HFF-Myc (cell line): ENCODE results near the gene SMG9.

Experiments
- DNase-seq: peaks from one replicate; pipeline ENCODE4 v3.0.0-alpha.2; 2011; ENCODE audit warnings: low read depth; ENCODE audit errors: extremely low read depth
- H3K4me3 ChIP-seq: replicated peaks from 2 replicates; pipeline ENCODE4 v1.5.1; 2011; ENCODE audit warnings: low read depth, mild to moderate bottlenecking, control low read depth, low read length
- CTCF ChIP-seq: IDR thresholded peaks from 2 replicates; pipeline ENCODE4 v1.5.1; 2012; ENCODE audit warnings: mild to moderate bottlenecking, low read depth, low read length, control low read depth; ENCODE audit errors: missing control alignments

SMG9 gene

GRCh38 chr19:43726736-43727592 lies 27.8 kb downstream of the SMG9 start:
- TF ChIP-seq CTCF, result no peak
- H3K4me3 ChIP-seq, result no peak overlapping the region
- DNase-seq, result no peak

- TF ChIP-seq CTCF, result no peak
- no peak for DNase-seq
- H3K4me3 ChIP-seq, result no peak overlapping the region
These were observed 29.3 kb downstream of the SMG9 start for GRCh38 chr19:43725468-43725867.

- H3K4me3 ChIP-seq, result no peak overlapping the region
- no peak for TF ChIP-seq CTCF
- DNase-seq, result no peak
These were observed 29.9 kb downstream of the SMG9 start for GRCh38 chr19:43724896-43725295.

- no peak overlapping the region for H3K4me3 ChIP-seq
- peak; percentile 45 for TF ChIP-seq CTCF
- DNase-seq, result no peak
These were observed 31.2 kb downstream of the SMG9 start for GRCh38 chr19:43723588-43723987.

GRCh38 chr19:43721469-43722048 lies 33.2 kb downstream of the SMG9 start:
- H3K4me3 ChIP-seq, result no peak overlapping the region
- TF ChIP-seq CTCF, result no peak
- DNase-seq, result no peak

- TF ChIP-seq CTCF, result no peak
- no peak overlapping the region for H3K4me3 ChIP-seq
- no peak for DNase-seq
These were observed 33.8 kb downstream of the SMG9 start for GRCh38 chr19:43720936-43721335.
